Right lobe of liver (tissue), 6 donors: ENCODE data around the gene DLG1. TPM values are rescaled to one million over a fixed set of nuclear protein-coding genes. Genes with fewer than 3 reads are reported as not detected.
"Not testable (repeated sequence)": the region's sequence is repeated elsewhere in the genome, so short reads cannot be mapped to it uniquely, and the experiment has no call there.

Experiments
- ATAC-seq, 4 donors: fragments of 200-7000 bp; cut with Tn5 transposase; one replicate each; pipeline ENCODE4 v1.9.1; 2020; ENCODE audit warnings: mild to moderate bottlenecking in 4 of 4, moderate library complexity in 4 of 4
- DNase-seq, 3 donors: peaks; one replicate each; pipeline ENCODE4 v3.0.0-alpha.2; 2020
- H3K27ac ChIP-seq, 3 donors: fragments of 200-600 bp; one replicate each; pipeline ENCODE4 v1.8.0; 2022
- H3K27me3 ChIP-seq, 2 donors: fragments of 200-600 bp; one replicate each; pipeline ENCODE4 v1.8.0; 2022
- H3K36me3 ChIP-seq, 4 donors: fragments of 200-600 bp; sonication (generic) in 1 of 4; one replicate each; pipeline versions ENCODE4 v1.5.1 to v1.8.0; 2017 to 2022; ENCODE audit warnings: control low read depth in 1 of 4
- H3K4me1 ChIP-seq, 4 donors: fragments of 200-600 bp; sonication (generic) in 1 of 4; one replicate each; pipeline versions ENCODE4 v1.5.1 to v1.8.0; 2017 to 2022; ENCODE audit warnings: control low read depth in 1 of 4
- H3K4me3 ChIP-seq, 3 donors: fragments of 200-600 bp; one replicate each; pipeline ENCODE4 v1.8.0; 2022
- H3K9me3 ChIP-seq, 4 donors: fragments of 200-600 bp; sonication (generic) in 1 of 4; one replicate each; pipeline versions ENCODE4 v1.5.1 to v1.8.0; 2017 to 2022; ENCODE audit warnings: control low read depth in 1 of 4
- POLR2A ChIP-seq: fragments of 450-650 bp; IDR thresholded peaks from one replicate; pipeline ENCODE4 v1.6.1; 2017; ENCODE audit warnings: antibody characterized with exemption, mild to moderate bottlenecking
- WGBS: methylation state at CpG from one replicate; pipeline ENCODE4 v1.1.6; 2018; ENCODE audit warnings: low coverage, low lambda C conversion rate; ENCODE audit not compliant: insufficient coverage; ENCODE audit errors: missing lambda C conversion rate; 5-methylcytosine and 5-hydroxymethylcytosine counted together
- intact Hi-C, 2 donors: fragments of 100-400 bp; cut with DNase I; formaldehyde crosslinking; loops; one replicate each; pipeline versions ENCODE4 v1.11.2 to v1.14.1; 2022
- total RNA-seq, 6 experiments: library from RNA; depleted of rRNA in 2 of 6; stranded (reverse); fragments of >200 nt in 2 of 6; fragmentation: NEBNext Ultra II Directional in 3 of 6; extraction: Animal tissue kit (Norgen Biotek cat#: 25700) in 3 of 6; gene quantifications; one replicate each; pipeline versions ENCODE4 v1.1.0 to v1.2.4, GENCODE V29; 2016 to 2023
- TF ChIP-seq, protein P1 (sequence below), 4 donors: fragments of 200-600 bp in 3 of 4; fragments of 450-650 bp in 1 of 4; IDR thresholded peaks; one replicate each; pipeline versions ENCODE4 v1.5.1 to v1.8.0; 2016 to 2022; ENCODE audit warnings: antibody characterized with exemption in 4 of 4, mild to moderate bottlenecking in 2 of 4
- donor health status: DM: no; HTN: yes; CAD: no.
- donor health status: DM: no; HTN: no; CAD: no.
- donor health status: DM: no; HTN: no; CAD: no.
- donor health status: DM: no; HTN: yes; CAD: no.
- donor health status: DM: no; HTN: yes; CAD: no.

The DLG1 gene
- total RNA-seq, 6 experiments from 2014 or later, result 36.1 to 50.2 (median 44.2) TPM

DNA sequence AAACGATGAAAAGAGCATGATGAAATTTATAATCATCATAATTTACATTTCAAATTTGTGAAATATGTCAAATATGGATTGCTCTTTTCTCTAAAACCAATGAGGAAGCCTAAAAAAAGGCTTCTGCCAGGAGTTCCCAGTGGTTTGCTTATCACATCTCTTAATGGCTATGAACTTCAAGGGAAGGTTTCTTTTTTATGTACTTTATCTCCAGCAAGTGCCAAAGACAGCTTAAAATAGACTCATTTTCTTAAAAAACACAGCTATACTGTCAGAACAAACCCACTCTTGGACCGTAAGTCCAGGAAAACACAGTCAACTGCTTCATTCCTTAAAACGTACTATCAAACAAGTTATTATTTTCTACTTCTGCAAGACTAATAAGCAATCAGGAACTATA lies 80.2 kb downstream of the DLG1 start:
- Histone ChIP-seq H3K9me3 (no peaks in the 10 kb centered on the region), H3K27me3 (no peaks in the 10 kb centered on the region), H3K36me3 (no peaks in the 10 kb centered on the region), H3K4me1 (peaks cover 0 to 28% (median 4%) of the 10 kb centered on the region in 4 donors), H3K27ac (no peak overlapping the region), H3K4me3 (no peak overlapping the region)
- intact Hi-C loops, result no loop called here
- WGBS, result 63% methylated on average over 3 of the region's 3 CpGs
- no peak for DNase-seq
- no peak for ATAC-seq
- no peak for TF ChIP-seq POLR2A
- TF ChIP-seq, protein P1, sequence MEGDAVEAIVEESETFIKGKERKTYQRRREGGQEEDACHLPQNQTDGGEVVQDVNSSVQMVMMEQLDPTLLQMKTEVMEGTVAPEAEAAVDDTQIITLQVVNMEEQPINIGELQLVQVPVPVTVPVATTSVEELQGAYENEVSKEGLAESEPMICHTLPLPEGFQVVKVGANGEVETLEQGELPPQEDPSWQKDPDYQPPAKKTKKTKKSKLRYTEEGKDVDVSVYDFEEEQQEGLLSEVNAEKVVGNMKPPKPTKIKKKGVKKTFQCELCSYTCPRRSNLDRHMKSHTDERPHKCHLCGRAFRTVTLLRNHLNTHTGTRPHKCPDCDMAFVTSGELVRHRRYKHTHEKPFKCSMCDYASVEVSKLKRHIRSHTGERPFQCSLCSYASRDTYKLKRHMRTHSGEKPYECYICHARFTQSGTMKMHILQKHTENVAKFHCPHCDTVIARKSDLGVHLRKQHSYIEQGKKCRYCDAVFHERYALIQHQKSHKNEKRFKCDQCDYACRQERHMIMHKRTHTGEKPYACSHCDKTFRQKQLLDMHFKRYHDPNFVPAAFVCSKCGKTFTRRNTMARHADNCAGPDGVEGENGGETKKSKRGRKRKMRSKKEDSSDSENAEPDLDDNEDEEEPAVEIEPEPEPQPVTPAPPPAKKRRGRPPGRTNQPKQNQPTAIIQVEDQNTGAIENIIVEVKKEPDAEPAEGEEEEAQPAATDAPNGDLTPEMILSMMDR (IDR thresholded peaks at IDR 0.05), result no peak

DNA sequence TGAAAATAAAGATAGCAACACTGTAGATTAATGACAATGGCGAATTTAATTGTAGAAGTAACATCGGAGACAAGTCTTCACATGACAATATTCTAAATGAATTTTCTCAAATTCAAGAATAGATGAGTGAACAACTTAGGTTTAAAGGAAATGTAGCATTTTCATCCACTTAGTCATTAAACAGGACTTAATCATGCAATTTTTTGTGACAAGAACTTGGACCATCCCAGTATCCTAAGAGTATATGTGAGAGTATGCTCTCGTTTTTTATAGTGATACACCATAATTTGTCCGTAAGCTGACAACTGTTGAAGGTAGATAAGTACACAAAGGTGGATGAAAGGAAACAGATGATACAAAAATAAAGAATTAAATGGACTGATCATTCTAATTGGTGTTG lies 81.5 kb downstream of the DLG1 start:
- Histone ChIP-seq H3K27me3 (no peaks in the 10 kb centered on the region), H3K27ac (no peak overlapping the region), H3K9me3 (no peaks in the 10 kb centered on the region), H3K36me3 (no peaks in the 10 kb centered on the region), H3K4me1 (peaks cover 0 to 17% (median 0%) of the 10 kb centered on the region in 4 donors), H3K4me3 (no peak overlapping the region)
- no peak for TF ChIP-seq POLR2A
- TF ChIP-seq, protein P1 (IDR thresholded peaks at IDR 0.05), result no peak
- 83% methylated on average over 4 of the region's 4 CpGs for WGBS
- ATAC-seq, result no peak
- DNase-seq, result no peak
- intact Hi-C loops, result no loop called here

DNA sequence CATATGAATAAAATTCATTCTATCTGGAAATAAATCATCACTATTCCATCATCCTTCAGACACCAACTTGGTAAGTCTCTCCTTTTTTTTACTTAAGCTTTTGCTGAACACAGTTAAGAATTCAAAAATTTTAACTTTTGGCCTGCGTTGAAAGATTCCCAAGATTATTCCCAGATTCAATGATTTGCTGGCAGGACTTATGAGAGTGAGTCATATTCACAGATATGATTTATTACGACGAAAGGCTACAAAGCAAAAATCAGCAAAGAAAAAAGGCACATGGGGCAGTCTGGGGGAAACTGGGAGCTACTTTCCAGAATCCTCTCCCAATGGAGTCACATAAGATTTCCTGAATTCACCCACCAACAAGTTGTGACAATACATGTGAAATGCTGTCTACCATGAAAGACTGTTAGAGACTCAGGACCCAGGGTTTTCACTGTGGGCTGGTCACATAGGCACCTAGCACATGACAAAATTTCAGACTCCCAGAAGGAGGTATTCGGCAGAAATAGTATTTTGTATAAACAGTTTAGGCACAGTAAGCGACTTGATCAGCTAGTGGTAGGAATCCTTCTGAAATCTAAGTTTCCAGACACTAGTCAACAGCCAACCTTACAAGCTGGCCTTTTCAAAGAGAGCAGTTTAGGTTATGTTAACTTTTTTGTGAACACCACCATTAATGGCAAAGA lies 82.1 kb downstream of the DLG1 start:
- H3K4me3 ChIP-seq, result no peak overlapping the region
- TF ChIP-seq, protein P1 (IDR thresholded peaks at IDR 0.05), result no peak
- no peak for TF ChIP-seq POLR2A
- DNase-seq (no peak), ATAC-seq (no peak)
- H3K4me1 ChIP-seq, result peaks cover 0 to 13% (median 0%) of the 10 kb centered on the region in 4 donors
- 60% methylated on average over 5 of the region's 5 CpGs for WGBS
- H3K27ac ChIP-seq, result no peak overlapping the region
- intact Hi-C loops, result no loop called here
- no peaks in the 10 kb centered on the region for H3K9me3 ChIP-seq
- no peaks in the 10 kb centered on the region for H3K27me3 ChIP-seq
- H3K36me3 ChIP-seq, result no peaks in the 10 kb centered on the region

DNA sequence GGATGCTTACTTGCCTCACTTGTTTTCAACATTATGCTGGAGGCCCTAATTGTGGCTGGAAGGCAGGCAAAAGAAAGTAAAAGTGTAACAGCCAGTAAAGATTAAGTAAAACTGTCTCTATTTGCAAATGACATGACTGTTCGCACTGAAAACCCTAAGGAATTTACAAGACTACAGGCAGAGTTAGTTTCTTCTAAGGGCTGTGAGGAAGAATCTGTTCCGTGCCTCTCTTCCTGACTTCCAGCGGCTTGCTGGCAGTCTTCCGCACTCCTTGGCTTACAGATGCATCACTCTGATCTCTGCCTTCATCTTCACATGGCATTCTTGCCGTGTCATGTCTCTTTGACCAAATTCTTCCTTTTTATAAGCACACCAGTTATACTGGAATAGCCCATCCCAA lies 86.1 kb downstream of the DLG1 start:
- no peak overlapping the region for H3K4me3 ChIP-seq
- DNase-seq, result no peak
- H3K27me3 ChIP-seq, result no peaks in the 10 kb centered on the region
- WGBS, result 96% methylated on average over 3 of the region's 5 CpGs
- H3K36me3 ChIP-seq, result no peaks in the 10 kb centered on the region
- no peak for TF ChIP-seq POLR2A
- TF ChIP-seq, protein P1 (IDR thresholded peaks at IDR 0.05), result no peak
- intact Hi-C loops, result no loop called here
- H3K27ac ChIP-seq, result no peak overlapping the region
- no peaks in the 10 kb centered on the region for H3K9me3 ChIP-seq
- ATAC-seq, result no peak
- H3K4me1 ChIP-seq, result no peaks in the 10 kb centered on the region

DNA sequence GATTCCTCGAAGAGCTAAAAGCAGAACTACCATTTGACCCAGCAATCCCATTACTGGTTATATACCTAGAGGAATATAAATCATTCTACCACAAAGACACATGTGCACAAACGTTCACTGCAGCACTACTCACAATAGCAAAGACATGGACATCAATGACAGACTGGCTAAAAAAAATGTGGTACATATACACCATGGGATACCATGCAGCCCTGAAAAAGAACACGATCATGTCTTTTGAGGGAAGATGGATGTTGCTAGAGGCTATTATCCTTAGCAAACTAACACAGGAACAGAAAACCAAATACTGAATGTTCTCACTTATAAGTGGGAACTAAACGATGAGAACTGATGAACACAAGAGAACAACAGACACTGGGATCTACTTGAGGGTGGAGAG lies 86.7 kb downstream of the DLG1 start:
- DNase-seq, H3K36me3 ChIP-seq, H3K27ac ChIP-seq, H3K9me3 ChIP-seq, H3K4me3 ChIP-seq, H3K4me1 ChIP-seq, H3K27me3 ChIP-seq, ATAC-seq, intact Hi-C loops: not testable (repeated sequence)
- WGBS, result 100% methylated on average over 3 of the region's 4 CpGs
